Measurements from ENCODE around the gene SUZ12. TPM values are rescaled to one million over a fixed set of nuclear protein-coding genes. Genes with fewer than 3 reads are reported as not detected.
"Not testable (repeated sequence)": the region's sequence is repeated elsewhere in the genome, so short reads cannot be mapped to it uniquely, and the experiment has no call there.

Gene SUZ12
- total RNA-seq, 1 donor from 2014 or later: 29.8 TPM

DNA sequence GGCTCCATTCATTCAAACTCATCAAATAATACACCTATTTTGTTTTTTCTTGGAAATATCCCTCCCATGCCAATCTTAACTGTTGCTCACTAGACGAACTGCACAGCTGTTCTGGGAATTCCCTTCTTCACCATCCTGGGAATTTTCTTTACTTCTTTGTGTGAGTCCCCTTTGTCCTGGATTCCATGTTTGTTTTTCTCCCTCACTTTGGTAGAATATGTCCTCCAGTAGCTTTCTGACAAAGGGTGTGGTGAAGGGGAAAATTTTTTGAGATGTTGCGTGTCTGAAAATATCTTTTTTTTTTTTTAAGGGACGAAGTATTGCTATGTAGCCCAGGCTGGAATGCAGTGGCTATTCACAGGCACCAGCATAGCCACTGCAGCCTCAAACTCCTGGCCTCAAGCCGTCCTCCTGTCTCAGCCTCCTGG lies 18.1 kb upstream of the SUZ12 start:
- DNase-seq (ENCODE audit: extremely low spot score, unreplicated experiment): no peak
- no peak overlapping the region for H3K4me3 Mint-ChIP-seq
- no peak for TF ChIP-seq CTCF (conservative IDR thresholded peaks at IDR 0.05)
- no peaks in the 10 kb centered on the region for H3K36me3 Mint-ChIP-seq
- H3K27me3 Mint-ChIP-seq: no peaks in the 10 kb centered on the region
- no peaks in the 10 kb centered on the region for H3K4me1 Mint-ChIP-seq (ENCODE audit: unreplicated experiment)
- no peaks in the 10 kb centered on the region for H3K9me3 Mint-ChIP-seq
- no peak overlapping the region for H3K27ac Mint-ChIP-seq

GRCh38 chr17:31919802-31920525 lies 16.8 kb upstream of the SUZ12 start:
- H3K9me3 Mint-ChIP-seq: no peaks in the 10 kb centered on the region
- no peak overlapping the region for H3K27ac Mint-ChIP-seq
- no peaks in the 10 kb centered on the region for H3K27me3 Mint-ChIP-seq
- no peaks in the 10 kb centered on the region for H3K4me1 Mint-ChIP-seq (ENCODE audit: unreplicated experiment)
- no peaks in the 10 kb centered on the region for H3K36me3 Mint-ChIP-seq
- no peak for TF ChIP-seq CTCF (conservative IDR thresholded peaks at IDR 0.05)
- DNase-seq (ENCODE audit: extremely low spot score, unreplicated experiment): no peak
- no peak overlapping the region for H3K4me3 Mint-ChIP-seq

GRCh38 chr17:31926100-31926729 lies 10.6 kb upstream of the SUZ12 start:
- no peak for DNase-seq (ENCODE audit: extremely low spot score, unreplicated experiment)
- Mint-ChIP-seq H3K27ac (no peak overlapping the region), H3K36me3 (no peaks in the 10 kb centered on the region), H3K27me3 (no peaks in the 10 kb centered on the region), H3K4me3 (no peak overlapping the region), H3K4me1 (ENCODE audit: unreplicated experiment) (no peaks in the 10 kb centered on the region), H3K9me3 (no peaks in the 10 kb centered on the region)
- TF ChIP-seq CTCF (conservative IDR thresholded peaks at IDR 0.05): no peak

- DNase-seq (ENCODE audit: extremely low spot score, unreplicated experiment): no peak
- no peaks in the 10 kb centered on the region for H3K4me1 Mint-ChIP-seq (ENCODE audit: unreplicated experiment)
- H3K36me3 Mint-ChIP-seq: no peaks in the 10 kb centered on the region
- TF ChIP-seq CTCF (conservative IDR thresholded peaks at IDR 0.05): no peak
- no peaks in the 10 kb centered on the region for H3K9me3 Mint-ChIP-seq
- no peaks in the 10 kb centered on the region for H3K27me3 Mint-ChIP-seq
- no peak overlapping the region for H3K4me3 Mint-ChIP-seq
- H3K27ac Mint-ChIP-seq: no peak overlapping the region
These were observed 5.1 kb upstream of the SUZ12 start for GRCh38 chr17:31931756-31932155.

DNA sequence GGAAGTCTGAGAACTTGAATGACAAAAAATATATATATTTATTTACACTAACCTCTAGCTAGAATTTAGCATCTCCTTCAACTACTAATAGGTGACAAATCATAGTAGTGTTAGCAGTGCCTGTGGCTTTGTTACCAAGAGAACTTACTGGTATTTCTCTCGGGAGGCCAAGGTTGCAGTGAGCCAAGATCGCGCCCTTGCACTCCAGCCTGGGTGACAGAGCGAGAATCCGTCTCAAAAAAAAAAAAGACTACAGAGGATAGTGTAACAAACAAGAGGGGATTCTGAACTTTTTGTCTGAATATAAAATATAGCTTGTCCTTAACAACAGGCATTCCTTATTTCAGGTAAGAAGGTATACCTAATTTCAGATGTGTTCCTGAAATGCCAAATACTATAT lies 1.3 kb upstream of the SUZ12 start:
- DNase-seq (ENCODE audit: extremely low spot score, unreplicated experiment): no peak
- Mint-ChIP-seq H3K27ac (peak overlapping the region; percentile 78), H3K36me3 (peaks cover 7% of the 10 kb centered on the region), H3K9me3 (no peaks in the 10 kb centered on the region), H3K27me3 (no peaks in the 10 kb centered on the region), H3K4me3 (peak overlapping the region; percentile 87), H3K4me1 (ENCODE audit: unreplicated experiment) (peaks cover 9% of the 10 kb centered on the region)
- no peak for TF ChIP-seq CTCF (conservative IDR thresholded peaks at IDR 0.05)

DNA sequence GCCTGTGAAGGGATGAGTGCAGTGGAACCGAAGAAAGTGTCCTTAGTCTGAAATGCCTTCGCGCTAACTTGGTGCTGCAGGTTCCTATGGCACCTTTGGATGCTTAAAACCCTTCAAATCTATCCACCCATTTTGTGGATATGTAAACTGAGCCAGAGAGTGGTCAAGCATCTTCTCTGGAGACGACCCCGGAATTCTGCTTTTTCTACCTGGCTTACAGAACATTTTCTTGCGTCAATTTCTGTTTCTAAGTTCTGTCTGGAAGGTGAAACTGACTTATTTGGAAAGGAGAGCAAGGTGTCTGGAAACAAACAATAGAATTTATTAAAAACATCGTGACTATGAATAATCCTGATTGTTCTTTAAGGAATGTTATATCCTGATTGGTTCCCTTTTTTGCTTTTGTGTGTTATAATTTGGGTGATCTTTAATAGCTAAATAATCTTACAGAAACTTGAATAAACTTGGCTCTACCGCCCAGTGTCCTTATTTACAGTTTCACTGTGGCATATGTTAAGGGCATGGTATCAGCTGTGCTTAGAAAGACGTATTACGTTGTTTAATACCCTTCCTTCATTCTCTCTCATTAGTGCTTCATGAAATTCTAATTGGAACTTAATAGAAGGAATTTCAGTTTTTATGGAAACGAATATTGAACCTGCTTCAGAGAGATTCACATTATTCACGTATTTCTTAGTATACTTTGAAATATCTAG lies 1.3 kb downstream of the SUZ12 start:
- DNase-seq (ENCODE audit: extremely low spot score, unreplicated experiment); H3K4me1 Mint-ChIP-seq (ENCODE audit: unreplicated experiment); H3K9me3 Mint-ChIP-seq; H3K27me3 Mint-ChIP-seq; H3K36me3 Mint-ChIP-seq: not testable (repeated sequence)
- Mint-ChIP-seq H3K4me3 (peak overlapping the region; percentile 90), H3K27ac (peak overlapping the region; percentile 81)

DNA sequence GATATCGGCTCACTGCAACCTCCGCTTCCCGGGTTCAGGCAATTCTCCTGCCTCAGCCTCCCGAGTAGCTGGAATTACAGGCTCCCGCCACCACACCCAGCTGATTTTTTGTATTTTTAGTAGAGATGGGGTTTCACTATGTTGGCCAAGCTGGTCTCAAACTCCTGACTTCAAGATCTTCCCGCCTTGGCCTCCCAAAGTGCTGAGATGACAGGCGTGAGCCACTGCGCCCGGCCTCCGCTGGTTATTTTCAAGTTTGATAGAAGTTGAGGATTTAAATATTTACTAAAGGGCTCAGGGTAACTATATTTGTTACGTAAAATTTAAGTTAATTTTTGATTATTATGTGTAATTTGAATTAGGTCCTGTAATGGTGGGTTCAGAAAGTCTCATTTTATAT lies 5.1 kb downstream of the SUZ12 start:
- H3K27ac Mint-ChIP-seq; H3K4me3 Mint-ChIP-seq; DNase-seq (ENCODE audit: extremely low spot score, unreplicated experiment); H3K4me1 Mint-ChIP-seq (ENCODE audit: unreplicated experiment); H3K9me3 Mint-ChIP-seq; H3K27me3 Mint-ChIP-seq: not testable (repeated sequence)
- peaks cover 16% of the 10 kb centered on the region for H3K36me3 Mint-ChIP-seq

- DNase-seq (ENCODE audit: extremely low spot score, unreplicated experiment); H3K27ac Mint-ChIP-seq; H3K9me3 Mint-ChIP-seq; H3K4me1 Mint-ChIP-seq (ENCODE audit: unreplicated experiment); H3K4me3 Mint-ChIP-seq; H3K27me3 Mint-ChIP-seq: not testable (repeated sequence)
- peaks cover 16% of the 10 kb centered on the region for H3K36me3 Mint-ChIP-seq
These were observed 5.6 kb downstream of the SUZ12 start for GRCh38 chr17:31942396-31942795.

All from type B pancreatic cell (in vitro differentiated cells).